ENCODE data around the gene MFAP4.

The MFAP4 gene, protein sequence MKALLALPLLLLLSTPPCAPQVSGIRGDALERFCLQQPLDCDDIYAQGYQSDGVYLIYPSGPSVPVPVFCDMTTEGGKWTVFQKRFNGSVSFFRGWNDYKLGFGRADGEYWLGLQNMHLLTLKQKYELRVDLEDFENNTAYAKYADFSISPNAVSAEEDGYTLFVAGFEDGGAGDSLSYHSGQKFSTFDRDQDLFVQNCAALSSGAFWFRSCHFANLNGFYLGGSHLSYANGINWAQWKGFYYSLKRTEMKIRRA
- total RNA-seq: 0.04 to 0.80 (median 0.29) reads per million in 18 experiments

DNA sequence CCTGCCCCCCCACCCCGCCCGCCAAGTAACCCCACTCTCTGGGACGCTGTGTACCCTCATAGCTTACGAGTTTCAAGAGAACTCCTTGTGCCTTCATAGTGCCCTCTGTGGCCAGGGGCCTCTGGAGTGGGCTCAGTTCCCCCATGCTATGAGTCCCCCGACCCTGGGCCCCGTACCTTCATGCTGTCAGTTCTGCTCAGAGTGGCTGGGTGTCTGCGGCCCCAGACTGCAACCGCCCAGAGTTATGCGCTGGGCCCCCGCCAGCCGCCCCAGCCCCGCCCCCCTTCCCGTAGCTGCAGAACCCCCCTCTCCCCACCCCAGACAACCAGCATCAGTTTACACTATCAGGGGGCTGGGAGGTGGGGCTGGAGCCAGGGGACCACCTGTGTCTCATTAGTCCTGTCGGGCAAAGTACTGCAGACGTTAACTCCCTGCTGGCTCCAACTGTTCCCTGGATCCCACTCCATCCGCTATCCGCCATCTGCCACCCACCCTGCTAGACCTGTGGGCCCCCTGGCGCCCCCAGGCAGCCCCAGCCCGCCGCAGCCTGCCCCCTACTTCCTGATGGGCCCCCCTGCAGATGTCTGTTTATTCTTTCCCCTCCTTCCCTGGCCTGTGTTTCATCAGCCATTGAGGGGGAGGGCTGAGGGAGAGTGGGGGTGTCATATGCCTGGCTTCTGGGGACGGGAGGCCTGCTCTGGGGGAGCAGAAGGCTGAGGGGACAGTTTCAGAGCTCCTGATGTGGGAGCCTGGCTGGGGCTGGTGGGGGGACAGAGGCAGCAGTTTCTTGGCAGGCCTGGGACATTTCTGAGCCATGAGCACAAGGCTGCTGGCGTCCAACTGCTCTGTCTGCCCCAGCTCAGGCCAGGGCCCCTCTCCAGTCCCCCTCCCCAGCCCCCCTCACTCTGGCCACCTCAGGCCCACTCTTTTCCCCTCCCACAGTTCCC lies at the start of gene MFAP4:
Gene MFAP4, minus strand, starts transcription at position 217 of the 947 bp plus-strand sequence. Its CDS starts 35 bp downstream, at position 182.
- DNase-seq: peak in 1 of 2 donors; percentile 38

DNA sequence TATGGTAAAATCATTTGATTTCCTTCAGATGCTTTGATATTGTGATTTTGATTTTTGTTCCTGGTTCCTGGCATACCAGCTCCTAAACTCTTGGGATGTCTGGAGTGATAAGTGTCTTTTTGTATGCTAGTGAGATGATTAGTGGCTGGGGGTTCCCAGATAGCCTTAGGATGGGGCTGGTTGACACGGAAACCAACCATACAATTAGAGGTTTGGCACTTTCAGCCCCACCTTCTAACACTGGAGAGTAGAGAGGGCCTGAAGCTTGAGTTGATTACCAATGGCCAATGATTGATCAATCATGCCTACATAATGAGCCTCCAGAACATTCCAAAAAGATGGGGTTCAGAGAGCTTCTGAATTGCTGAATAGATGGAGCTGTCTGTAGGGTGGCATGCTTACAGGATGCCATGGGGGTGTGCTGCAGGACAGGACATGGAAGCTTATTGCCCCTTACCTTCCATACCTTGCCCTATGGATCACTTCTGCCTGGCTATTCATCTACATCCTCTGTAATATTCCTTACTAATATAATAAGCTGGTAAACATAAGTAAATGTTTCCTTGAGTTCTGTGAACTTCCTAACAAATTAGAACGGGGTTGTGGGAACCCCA lies 46.8 kb upstream of the MFAP4 start:
- DNase-seq: no peak

DNA sequence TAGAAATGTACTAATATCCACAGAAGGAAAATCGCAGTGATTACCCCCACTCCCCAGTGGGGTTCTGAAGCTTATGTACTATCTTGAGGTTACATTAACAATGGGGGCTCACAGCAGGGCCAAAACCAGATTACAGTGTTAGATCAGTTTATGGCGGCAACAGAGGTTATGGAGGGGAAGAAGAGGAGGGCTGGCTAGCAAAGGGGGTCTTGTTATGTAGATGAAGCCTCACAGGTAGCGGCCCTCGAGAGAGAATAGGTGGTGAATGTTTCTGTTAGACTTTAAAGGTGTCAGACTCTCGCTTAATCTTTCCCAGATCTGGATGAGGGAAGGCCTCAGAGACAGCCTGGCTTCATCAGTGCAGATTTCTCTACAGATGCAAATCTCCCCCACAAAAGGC lies 46.3 kb upstream of the MFAP4 start:
- no peak for DNase-seq

DNA sequence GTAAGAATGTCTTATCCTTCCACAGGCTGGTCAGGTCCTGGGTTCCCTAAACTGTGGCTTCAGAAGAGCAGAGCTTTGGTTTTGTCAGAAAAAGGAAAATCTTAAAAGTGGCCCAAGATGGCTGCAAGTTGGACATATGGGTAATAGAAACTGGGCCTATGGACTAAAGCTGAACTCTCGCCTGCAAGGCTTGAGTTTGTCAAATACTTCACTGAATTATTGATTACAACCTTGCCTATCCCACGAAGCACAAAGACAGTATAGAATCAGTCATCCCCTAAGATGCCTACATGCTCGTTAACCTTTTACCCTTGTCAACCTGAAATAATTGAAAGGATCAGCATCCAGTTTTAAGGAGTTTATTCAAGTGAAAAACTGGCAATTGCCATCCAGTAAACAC lies 44.7 kb upstream of the MFAP4 start:
- DNase-seq: no peak

DNA sequence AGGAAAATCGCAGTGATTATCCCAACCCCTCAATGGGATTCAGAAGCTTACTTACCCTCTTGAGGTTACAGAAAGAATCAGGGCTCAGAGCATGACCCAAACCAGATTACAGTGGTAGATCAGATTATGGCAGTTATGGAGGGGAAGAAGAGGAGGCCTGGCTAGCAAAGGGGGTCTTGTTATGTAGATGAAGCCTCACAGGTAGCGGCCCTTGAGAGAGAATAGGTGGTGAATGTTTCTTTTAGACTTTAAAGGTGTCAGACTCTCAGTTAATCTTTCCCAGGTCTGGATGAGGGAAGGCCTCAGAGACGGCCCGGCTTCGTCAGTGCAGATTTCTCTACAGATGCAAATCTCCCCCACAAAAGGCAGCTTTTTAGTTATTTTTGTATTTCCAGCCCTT lies 39.6 kb upstream of the MFAP4 start:
- no peak for DNase-seq

DNA sequence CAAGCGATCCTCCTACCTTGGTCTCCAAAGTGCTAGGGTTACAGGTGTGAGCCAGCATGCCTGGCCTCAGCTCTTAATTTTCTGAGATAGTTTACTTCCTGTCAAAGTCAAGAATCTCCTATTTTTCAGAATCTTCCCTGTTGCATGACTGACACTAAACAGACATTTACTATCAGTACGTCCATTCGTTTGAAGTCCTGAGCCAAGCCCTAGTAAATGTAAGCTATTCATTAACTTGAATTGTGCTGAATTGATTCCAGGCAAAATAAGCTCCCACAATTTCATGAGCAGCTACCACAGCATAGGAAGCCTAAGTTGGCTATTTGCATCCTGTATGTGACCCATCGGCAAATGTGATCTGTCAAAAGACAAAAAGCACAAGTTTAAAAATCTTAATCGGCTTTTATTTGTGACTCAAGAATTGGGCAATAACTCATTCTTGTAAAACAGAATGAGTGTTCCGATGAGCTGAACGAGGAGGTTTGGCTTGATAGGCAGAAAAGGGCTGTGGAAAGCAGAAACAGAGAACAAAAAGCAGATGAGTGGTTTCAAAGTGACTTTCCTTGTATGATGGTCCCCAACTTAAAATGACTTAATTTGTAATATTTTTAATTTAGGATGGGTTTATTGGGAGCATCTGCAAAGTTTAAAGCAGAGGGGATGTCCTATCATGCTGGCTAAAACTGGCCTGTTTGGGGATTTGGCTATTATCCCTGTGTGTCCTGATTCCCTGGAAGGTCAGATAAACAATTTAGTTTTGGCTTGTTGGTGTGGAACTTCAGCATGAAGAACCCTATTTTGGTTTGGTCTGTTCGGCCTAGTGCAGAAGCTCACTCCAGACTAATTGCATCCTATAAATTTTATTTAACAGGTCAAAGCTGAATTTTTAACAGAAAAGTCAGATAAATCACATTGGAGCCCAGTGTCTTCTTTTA lies 38.2 kb upstream of the MFAP4 start:
- DNase-seq: no peak

DNA sequence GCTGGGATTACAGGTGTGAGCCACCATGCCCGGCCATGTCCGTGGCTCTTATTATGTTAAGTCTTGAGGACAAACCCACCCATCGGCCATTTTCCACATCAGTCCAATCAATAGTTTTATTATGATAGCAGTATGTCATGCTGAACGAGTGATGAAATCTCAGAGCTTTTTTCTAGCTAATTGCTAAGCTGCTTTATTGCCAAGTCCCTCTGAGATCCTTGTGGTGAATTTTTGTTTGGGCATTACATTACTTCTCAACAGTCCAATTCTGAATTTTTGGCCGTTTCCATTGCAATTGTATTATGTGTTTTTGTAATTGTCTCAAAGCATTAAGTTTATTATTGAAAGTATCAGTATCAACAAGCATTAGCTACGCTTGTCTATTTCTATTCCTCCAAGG lies 34.9 kb upstream of the MFAP4 start:
- DNase-seq: no peak

DNA sequence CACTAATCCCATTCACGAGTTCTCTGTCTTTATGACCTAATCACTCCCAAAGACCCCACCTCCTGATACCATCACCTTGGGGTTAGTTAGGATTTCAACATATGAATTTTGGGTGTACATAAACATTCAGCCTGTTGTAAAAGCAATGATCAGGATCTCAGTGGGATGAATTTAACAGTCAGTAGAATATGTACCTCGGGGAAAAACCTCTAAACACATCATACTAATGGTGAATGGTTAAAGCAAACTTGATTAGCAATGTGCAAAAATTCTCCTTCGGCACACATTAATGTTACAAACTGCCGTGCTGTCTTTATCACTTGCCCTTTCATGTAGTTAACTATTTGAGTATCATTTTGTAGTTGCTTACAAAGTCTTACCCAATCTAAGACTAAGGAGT lies 34.2 kb upstream of the MFAP4 start:
- no peak for DNase-seq

DNA sequence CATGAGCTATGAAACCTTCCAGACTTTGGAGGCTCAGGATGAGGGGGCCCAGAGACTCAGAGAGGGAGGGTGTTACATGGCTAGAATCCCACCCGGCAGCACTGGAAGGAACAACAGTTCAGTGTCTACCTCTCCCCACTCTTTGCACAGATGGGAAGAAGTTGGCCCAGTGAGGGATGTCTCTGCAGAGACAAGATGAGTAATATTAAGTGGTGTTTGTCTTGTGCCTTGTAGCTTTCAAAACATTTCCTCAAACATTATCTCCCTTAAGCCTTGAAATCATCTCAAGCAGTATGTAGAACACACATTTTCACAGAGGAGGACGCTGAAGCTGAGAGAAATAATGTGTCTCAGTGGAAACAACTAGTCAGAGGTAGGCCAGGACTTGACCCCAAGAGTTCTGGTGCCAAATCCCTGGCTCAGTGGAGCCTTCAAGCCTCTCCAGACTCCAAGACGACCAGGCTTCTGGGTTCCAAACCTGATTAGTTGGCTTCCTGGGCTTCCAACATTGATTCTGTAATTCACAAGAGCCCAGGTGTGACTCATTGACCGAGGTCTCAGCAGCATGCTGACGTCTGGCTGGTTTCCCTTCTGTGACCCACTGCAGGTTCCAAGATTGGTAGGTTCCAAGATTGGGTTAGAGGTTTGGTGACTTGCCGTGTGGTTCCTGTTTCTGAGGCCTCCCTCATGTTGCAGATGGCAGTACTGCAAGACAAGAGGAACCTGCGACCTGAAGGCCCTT lies 31.4 kb upstream of the MFAP4 start:
- peak; percentile 45 to 67 for DNase-seq

DNA sequence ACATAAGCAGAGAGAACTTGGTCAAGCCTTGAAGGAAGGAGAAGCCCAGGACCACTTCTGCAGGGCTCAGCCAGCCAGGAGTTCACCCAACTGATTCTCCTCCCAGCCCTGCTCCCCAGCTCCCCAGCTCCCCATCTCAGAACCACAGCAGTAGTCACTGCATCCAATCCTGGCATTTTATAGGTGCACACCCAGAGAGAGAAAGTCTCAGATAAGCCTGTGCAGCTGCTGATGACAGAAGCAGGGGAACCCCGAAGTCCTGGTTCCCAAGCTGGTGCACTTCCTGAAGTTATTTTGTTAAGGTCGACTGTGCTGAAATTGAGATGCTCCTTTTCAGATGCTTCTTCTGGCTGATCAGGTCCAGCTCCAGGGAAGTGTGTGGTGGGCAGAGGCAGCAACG lies 30.6 kb upstream of the MFAP4 start:
- DNase-seq: no peak

DNA sequence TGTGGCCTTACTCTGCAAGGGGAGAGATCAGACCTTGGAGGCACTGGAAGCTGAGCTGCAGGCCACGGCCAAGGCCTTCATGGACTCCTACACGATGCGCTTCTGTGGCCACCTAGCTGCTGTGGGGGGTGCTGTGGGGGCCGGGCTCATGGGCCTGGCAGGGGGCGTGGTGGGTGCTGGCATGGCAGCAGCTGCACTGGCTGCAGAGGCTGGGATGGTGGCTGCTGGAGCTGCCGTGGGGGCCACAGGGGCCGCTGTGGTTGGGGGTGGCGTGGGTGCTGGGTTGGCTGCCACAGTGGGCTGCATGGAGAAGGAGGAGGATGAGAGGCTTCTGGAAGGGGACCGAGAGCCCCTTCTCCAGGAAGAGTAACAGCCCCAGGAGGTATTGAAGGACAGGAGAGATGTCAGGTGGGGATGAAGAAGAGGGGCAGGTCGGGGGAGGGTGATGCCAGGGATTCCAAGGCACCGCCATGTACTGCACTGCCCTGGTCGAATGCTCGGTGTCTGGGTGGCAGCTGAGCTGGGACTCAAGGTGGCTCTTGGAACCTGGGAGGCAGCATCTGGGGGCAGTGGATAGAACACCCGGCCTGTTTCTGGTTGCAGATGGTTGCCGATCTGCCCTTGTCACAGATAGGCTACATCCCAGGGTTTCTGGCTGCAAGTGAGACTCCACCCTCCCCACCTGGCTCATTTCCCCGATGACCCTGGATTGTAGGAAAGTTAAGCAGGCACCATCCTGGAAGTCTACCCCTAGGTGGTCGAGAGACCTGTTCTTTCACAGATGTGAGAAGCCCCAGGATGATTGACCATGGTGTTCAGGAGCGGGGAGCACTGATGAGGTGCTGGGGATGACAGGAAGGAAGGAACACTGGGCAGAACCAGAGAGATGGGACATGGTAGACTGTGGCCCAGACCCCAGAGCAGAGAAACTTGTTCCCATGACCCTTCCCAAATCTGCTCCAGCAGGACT lies 29.1 kb upstream of the MFAP4 start:
- DNase-seq: no peak

DNA sequence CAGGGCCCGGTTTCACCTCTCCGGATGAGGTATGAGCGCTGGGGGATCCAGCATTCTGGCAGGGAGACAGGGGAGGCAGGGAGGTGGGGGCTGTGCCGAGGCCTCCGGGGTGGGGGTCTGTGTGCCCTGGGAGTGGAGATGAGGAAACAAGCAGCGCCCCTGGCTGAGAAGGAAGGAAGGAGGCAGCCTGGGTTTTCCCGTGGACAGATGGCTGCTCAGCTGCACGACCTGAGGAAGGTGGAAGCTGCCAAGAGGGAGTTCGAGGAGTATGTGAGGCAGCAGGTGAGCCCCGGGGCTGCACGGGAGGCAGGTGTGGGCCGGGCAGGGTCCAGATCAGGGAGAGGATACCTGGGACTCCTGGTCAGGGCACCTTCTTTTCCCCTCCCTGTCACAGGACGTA lies 28.3 kb upstream of the MFAP4 start:
- no peak for DNase-seq

DNA sequence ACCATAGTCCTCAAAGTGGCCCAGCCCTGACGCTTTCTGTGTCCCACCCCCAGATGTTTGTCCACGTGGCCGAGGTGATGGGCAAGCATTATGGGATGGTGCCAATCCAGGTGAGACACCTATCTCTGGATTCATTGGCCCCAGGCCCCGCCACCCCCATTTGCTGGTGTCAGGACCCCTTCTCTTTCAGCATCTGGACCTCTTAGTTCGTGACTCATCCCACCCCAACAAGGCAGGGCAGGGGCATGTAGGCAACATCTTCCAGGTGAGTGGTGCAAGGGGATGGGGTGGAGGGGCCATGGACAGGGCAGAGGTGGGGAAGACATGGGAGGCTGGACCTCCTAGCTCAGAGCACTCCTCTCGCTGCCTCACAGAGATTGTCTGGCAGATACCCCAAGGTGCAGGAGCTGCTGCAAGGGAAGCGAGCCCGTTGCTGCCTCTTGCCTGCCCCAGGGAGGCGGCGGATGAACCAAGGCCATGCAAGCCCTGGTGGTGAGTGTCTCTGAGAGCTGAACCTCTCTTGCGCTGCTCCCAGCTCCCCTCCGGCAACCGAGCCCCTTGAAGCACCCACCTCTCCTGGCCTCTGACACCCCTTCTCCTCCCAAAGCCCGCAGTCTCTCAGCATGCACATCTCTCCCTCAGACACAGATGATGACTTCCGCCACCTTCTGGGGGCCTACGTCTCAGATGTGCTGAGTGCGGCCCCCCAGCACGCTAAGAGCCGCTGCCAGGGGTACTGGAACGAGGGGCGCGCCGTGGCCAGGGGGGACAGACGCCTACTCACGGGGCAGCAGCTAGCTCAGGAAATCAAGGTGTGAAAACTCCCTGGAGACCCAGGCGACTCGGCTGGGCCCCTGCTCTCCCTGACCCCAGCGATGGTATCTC lies 27.6 kb upstream of the MFAP4 start:
- DNase-seq: no peak

DNA sequence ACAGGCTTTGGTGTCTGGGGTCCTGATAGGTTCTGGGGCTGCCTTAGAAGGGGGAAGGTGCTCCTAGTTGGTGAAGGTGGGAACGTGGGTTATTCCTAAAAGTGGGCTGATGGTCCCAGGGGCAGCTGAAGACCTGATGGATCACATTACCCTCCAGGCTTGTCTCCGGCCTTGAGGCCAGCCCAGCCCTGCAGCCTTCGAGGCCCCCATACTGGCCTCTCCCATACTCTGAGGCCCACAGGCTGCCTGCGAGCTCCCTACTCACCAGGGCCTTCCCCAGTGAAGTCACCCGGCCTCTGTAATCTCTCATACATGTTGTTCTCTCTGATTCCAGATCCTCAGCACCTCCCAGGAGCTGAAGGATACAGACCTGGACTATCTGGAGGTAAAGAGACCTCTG lies 26.8 kb upstream of the MFAP4 start:
- DNase-seq: no peak

DNA sequence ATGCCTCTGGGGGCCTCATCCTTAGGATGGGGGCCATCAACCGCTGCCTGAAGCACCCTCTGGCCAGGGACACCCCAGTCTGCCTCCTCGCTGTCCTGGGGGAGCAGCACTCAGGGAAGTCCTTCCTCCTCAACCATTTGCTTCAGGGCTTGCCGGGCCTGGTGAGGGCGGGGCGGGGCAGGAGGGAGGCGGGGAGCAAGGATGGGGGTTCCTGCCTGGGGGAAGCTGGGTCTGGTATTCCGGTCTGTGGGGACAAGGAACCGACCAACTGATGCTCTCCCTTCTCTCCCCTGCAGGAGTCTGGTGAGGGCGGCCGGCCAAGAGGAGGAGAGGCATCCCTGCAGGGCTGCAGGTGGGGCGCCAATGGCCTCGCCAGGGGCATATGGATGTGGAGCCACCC lies 26.0 kb upstream of the MFAP4 start:
- DNase-seq: no peak

DNA sequence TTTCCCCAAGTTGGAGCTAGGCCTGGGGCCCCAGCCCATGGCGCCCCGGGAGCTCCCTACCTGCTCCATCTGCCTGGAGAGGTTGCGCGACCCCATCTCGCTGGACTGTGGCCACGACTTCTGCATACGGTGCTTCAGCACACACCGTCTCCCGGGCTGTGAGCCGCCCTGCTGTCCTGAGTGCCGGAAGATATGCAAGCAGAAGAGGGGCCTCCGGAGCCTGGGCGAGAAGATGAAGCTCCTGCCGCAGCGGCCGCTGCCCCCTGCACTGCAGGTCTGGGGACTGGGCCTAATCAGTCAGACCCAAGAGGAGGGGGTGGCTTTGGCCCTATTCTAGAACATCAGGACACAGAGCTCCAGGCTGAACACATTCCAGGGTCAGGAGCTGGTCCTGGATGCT lies 25.5 kb upstream of the MFAP4 start:
- DNase-seq: no peak

DNA sequence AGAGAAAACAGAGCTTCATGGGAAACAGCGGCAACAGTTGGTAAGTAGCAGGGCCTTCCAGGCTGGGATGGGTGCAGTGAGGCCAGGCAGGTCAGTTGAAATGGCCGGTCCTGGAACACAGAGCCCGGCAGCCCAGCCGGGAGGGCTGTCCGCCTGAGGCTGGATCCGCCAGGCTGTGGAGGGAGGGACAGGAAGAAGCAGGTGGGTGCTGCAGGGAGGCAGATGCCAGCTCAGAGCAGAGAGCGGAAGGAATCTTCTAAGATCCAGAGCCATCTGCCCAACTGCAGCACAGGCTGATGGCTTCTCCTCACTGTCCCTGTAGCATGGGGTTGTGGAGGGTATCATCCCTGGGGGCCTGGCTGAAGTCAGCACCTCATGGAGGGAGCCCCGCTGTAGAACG lies 24.6 kb upstream of the MFAP4 start:
- no peak for DNase-seq

DNA sequence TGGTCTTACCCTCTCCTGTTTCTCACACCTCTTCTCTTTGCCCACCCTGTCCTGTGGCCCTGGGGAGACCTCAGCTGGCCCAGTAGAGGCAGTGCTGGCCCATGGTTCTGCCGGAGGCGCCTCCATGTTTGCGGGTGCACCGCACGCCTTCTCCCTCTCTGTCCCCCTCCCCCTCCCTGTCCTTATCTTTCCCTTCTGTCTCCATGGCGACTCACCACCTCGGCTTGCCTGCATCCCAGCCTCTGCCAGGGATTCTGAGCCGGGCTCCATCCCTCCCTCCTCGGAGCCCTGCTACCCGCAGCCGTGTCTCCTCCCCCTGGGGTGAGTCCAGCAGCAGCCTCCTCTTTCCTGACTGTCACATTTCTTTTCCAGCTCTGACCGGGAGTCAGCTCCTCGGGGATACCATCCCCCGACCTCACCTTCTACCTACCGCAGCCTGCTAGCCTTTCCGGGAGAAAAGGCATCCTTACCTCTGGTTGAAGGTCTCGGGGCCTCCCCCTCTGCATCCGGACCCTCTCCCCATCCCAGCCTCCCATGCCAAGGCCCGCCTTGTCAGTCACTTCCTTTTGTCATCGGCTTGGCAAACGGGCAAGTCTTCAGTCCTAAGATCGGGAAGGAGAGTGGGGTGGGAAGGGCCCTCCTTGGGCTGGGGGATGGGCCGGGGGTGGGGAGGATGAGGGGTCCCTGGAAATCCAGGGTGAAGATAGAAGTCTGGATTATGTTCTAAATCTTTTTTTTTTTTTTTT lies 24.1 kb upstream of the MFAP4 start, which contains the start of gene RNF112:
Gene RNF112, plus strand, starts transcription at position 358 of the 746 bp plus-strand sequence. Its CDS starts 177 bp downstream, at position 535.
- no peak for DNase-seq

Data from inflammatory macrophage (primary cell).